Urothelium cell line (cell line): Measurements from ENCODE around the gene STX18.
"Not testable (repeated sequence)": the region's sequence is repeated elsewhere in the genome, so short reads cannot be mapped to it uniquely, and the experiment has no call there.

Source experiments
- DNase-seq: peaks from one replicate; pipeline ENCODE4 v3.0.0; 2011; ENCODE audit warnings: low spot score, mixed read lengths
- FAIRE-seq: peaks from 2 replicates; lab custom pipeline; 2011; peaks lifted over from hg19 to GRCh38; lab: Jason Lieb, UNC

The STX18 gene

GRCh38 chr4:4541661-4542570, at the start of gene STX18:
TSS of gene STX18 (minus strand) at chr4:4542048. CDS start at chr4:4541964, 84 bp downstream.
- peak; percentile 83 for DNase-seq
- no peak for FAIRE-seq

- DNase-seq (no peak), FAIRE-seq (no peak)
Observed at GRCh38 chr4:4591071-4591470, 49.2 kb upstream of the STX18 start.

DNA sequence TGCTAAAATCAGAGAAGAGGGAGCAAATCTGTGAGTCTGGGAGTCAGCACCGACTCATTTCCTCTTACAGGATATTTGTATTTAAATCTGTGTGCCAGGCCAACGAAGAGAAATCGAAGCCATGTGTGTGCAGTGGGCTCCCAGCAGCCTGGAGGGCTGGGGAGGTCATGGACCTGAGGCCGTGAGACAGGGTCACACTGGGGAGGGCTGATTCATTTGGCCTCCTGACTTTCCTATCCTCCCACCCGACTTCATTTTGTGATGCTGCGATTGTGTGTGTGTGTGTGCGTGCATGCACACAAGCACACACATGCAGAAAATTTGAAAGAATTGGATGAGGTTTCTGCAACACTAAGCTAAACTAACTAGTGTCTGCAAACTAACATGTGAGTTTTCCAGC, 48.7 kb upstream of the STX18 start:
- FAIRE-seq (no peak), DNase-seq (no peak)

DNA sequence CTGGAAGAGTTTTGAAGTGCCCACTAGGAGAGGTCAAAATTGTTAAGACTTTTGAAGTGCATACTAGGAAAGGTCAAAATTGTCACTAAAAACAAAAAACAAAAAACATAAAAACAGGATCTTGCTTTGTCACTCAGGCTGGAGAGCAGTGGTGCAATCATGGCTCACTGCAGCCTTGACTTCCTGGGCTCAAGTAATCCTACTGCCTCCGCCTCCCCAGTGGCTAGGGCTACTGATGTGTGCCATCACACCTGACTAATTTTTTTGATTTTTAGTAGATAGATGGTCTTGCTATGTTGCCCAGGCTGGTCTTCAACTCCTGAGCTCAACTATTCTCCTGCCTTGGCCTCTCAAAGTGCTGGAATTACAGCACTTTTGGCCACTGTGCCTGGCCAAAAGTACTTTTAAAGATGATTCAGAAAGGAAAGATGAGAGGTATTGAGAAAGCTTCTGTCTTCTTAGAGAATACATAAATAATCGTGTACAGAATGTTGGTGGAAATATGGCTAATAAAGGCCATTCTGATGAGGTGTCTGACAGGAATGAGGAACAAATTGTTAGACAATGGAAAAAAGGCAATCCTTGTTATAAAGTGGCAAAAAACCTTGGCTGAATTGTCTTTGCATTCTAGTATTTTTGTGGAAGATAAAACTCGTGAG, 43.3 kb upstream of the STX18 start:
- DNase-seq: no peak
- FAIRE-seq: no peak

- FAIRE-seq (no peak), DNase-seq (no peak)
Observed at GRCh38 chr4:4583606-4584005, 41.8 kb upstream of the STX18 start.

DNA sequence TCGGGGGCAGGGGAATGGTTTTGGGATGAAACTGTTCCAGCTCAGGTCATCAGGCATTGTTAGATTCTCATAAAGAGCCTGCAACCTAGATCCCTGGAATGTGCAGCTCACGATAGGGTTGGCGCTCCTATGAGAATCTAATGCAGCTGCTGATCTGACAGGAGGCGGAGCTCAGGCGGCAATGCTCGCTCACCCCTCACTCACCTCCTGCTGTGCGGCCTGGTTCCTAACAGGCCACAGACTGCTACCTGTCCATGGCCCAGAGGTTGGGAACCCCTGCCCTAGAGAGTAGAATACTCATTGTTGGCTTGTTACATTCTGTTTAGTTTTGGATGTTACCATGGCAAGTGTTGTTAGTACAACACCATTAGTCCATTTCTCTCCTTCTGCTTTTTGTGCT, 40.8 kb upstream of the STX18 start:
- no peak for FAIRE-seq
- DNase-seq: no peak

- FAIRE-seq: no peak
Observed at GRCh38 chr4:4580494-4580893, 38.6 kb upstream of the STX18 start.

DNA sequence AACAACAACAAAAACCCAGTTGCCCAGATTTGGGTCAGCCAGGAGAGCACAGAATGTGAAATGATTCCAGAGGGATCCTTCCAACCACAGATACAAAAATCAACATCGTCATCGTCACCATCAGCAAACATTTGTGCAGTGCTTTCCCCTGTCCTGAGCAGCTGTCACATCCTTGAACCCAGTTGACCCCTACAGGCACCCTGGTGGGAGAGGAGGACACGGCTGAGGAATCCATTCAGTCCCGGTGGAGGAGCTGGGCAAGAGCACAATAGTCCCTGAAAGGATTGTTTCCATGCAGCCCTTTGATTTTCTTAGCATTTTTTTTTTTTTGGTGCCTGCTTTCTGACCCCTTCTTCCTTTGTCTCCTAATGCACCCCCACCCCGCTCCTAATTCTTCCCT, 37.1 kb upstream of the STX18 start:
- FAIRE-seq: no peak
- no peak for DNase-seq

More at GRCh38 chr4:4580494-4580893, 38.6 kb upstream of the STX18 start:
- no peak for DNase-seq

DNA sequence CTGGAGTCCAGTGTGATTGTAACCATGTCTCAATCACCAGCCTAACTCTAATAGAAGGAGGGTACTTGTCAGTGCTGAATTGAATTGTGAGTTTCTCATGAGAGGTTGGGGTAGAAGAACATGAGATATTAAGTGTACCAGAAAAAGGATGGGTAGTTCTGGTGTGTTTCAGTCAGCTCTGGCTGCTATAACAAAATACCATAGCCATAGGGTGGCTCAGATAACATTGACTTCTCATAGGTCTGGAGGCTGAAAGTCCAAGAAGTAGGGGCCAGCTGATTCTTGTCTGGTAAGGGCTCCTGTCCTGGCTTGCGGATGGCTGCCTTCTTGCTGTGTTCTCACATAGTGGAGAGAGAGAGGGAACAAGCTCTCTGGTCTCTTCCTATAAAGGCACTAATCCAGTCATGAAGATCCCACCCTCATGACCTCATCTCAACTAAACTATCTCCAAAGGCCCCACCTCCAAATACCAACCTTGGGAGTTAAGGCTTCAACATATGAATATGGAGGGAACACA, 35.6 kb upstream of the STX18 start:
- no peak for DNase-seq
- no peak for FAIRE-seq

GRCh38 chr4:4575284-4576211, 33.7 kb upstream of the STX18 start:
- FAIRE-seq (peak; percentile 72), DNase-seq (peak; percentile 74)

DNA sequence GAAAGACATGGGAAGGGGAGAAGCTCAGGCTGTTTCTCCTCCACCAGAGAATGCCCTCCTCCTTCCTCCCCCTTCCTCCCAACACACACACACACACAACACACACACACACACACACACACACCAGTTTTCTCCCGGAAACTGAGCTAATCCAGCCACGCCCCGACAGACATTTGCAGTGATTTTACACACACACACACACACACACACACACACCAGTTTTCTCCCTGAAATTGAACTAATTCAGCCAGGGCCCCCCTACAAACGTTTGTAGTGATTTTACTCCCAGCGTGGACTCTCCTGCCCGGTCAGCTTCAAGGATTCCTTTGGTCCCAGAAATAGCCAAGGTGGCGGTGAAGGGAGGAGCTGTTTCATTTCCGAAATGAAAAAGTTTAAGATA, 32.9 kb upstream of the STX18 start:
- no peak for FAIRE-seq
- peak; percentile 20 for DNase-seq

GRCh38 chr4:4574052-4574451, 32.2 kb upstream of the STX18 start:
- FAIRE-seq: no peak
- no peak for DNase-seq

DNA sequence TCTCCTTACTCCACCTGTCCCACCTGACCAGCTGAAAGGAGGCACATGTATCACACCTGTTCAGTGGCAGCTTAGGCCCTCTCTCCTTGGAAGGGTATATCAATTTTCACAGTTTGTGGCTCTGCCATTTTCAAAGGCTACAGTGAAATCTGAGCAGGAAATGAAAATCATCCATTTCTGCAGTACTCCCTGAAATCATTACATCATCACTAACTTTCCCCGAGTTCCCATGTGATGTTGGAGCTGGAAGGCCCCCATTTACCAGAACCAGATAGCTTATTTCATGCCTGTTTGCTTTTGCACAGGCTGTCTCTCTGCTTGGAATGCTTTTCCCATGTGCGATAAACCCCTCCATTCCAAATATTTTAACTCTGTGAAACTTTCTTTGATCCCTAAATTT, 31.0 kb upstream of the STX18 start:
- FAIRE-seq: no peak
- no peak for DNase-seq

GRCh38 chr4:4569861-4570260, 28.0 kb upstream of the STX18 start:
- not testable (repeated sequence) for FAIRE-seq, DNase-seq

DNA sequence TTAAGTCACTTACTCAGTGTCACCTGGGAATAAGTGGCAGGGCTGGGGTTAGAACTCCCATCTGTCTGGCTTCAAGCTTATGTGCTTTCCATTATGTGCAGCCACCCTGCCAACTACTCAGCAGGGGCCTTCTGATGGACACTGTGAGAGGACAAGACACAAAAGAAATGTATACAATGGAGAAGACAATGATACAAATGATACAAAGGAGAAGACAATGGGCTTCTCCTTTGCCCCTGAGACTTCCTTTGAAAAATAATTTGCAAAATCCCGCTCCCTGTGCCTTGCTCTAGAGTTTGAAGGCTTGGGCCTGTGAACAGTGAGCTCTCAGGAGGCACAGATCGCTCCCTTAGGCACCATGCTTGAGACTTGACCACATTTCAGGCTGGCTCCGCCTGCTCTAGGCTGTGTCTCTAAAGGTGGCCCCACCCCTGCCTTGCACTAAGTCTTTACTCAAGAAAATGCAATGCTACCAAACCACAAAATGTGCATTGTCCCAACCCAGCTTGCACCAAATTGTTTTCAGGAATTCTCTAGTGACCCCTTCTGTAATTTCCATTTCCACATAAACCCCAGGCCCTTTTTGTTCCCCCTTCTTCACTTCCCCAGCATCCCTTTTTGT, 27.1 kb upstream of the STX18 start:
- DNase-seq (no peak), FAIRE-seq (no peak)

- peak; percentile 53 for FAIRE-seq
- not testable (repeated sequence) for DNase-seq
Observed at GRCh38 chr4:4566359-4566758, 24.5 kb upstream of the STX18 start.

DNA sequence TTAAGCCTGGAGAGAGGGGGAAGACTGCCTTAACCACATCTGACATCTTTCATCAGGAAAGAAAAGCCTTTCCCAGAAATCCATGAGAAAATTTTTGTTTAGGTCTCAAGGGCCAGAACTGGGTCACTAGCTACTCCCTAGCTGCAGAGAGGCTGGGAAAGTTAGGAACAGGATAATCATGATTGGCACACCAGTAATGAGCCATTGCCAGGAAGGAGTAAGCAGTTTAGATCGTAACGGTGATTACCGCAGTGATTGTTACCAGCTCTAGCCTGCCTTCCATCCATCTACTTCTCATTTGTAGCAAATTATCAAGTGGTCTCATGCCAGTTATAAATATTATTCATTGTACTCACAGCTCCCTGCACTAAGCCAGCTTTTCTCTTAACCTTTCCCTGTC, 22.7 kb upstream of the STX18 start:
- FAIRE-seq (no peak), DNase-seq (no peak)

DNA sequence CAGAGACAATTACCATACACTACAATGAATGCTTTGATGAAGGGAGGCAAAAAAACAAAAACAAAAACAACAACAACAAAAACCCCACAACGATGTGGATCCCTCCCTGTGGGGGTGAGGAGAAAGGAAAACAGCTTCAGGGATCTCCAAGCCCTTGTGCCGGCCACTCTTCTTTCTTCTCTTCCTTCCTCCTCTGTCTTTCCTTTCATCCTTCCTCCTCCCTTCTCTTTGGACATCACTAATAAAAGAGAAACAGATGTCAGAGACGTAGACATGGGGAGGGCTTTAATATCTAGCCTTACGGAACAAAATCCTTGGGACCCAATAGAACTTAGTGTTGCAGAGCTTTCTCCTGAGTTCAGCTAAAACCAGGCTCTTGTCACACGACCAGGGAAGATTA, 18.8 kb upstream of the STX18 start:
- DNase-seq (no peak), FAIRE-seq (no peak)

DNA sequence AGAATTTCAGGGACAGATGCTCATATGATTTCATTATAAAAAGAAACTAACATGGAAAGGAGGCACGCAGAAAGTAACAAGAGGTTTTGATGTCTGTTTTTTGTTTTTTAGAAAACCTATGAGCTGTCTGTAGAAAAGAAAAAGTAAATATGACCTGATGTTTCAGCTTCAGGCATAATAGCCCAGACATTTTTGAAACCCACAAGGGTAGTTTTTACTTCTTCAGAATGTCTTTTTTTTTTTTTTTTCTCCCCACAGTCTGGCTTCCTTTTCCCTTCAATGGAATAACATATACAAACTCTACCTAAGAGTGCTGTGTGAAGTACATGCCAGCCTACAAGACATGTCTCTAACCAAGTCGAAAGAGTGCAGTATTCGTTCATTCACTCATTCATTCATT, 18.3 kb upstream of the STX18 start:
- DNase-seq (no peak), FAIRE-seq (no peak)

DNA sequence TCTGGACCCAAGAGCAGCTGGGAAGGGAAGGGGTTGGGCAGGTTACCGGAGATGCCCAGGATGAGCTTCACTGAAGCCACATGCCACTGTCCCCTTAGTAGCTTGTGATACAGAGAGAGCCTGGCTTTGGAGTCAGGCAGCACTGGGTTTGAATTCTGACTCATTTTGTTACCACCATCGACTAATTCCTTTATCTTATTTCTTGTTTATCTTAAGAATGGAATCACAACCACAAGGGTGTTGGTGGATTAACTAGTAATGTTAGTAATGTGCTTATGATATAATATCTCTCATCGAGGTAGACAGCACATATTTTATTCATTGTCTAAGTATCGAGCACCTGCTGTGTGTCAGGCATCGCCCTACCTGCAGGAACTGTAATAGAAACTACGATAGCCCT, 17.7 kb upstream of the STX18 start:
- DNase-seq (no peak), FAIRE-seq (no peak)
